Measurements from ENCODE around the gene KLHL7.
"Not testable (repeated sequence)": the region's sequence is repeated elsewhere in the genome, so short reads cannot be mapped to it uniquely, and the experiment has no call there.

The KLHL7 gene

GRCh38 chr7:23108995-23109394 lies 3.4 kb downstream of the KLHL7 start:
- DNase-seq (ENCODE audit: low spot score), result no peak

- DNase-seq (ENCODE audit: low spot score), result no peak
These were observed 3.9 kb downstream of the KLHL7 start for GRCh38 chr7:23109470-23109869.

GRCh38 chr7:23114896-23115295 lies 9.3 kb downstream of the KLHL7 start:
- DNase-seq (ENCODE audit: low spot score), result no peak

- DNase-seq (ENCODE audit: low spot score), result no peak
These were observed 10.4 kb downstream of the KLHL7 start for GRCh38 chr7:23115991-23116390.

- DNase-seq (ENCODE audit: low spot score), result no peak
These were observed 12.3 kb downstream of the KLHL7 start for GRCh38 chr7:23117841-23118240.

GRCh38 chr7:23120106-23120505 lies 14.5 kb downstream of the KLHL7 start:
- no peak for DNase-seq (ENCODE audit: low spot score)

GRCh38 chr7:23121165-23121564 lies 15.6 kb downstream of the KLHL7 start:
- no peak for DNase-seq (ENCODE audit: low spot score)

GRCh38 chr7:23123007-23123406 lies 17.4 kb downstream of the KLHL7 start:
- no peak for DNase-seq (ENCODE audit: low spot score)

- DNase-seq (ENCODE audit: low spot score), result no peak
These were observed 17.9 kb downstream of the KLHL7 start for GRCh38 chr7:23123465-23123864.

GRCh38 chr7:23129036-23129435 lies 23.5 kb downstream of the KLHL7 start:
- no peak for DNase-seq (ENCODE audit: low spot score)

- DNase-seq (ENCODE audit: low spot score), result not testable (repeated sequence)
These were observed 26.2 kb downstream of the KLHL7 start for GRCh38 chr7:23131799-23132198.

GRCh38 chr7:23133797-23134196 lies 28.2 kb downstream of the KLHL7 start:
- DNase-seq (ENCODE audit: low spot score), result no peak

GRCh38 chr7:23135755-23136154 lies 30.2 kb downstream of the KLHL7 start:
- no peak for DNase-seq (ENCODE audit: low spot score)

- no peak for DNase-seq (ENCODE audit: low spot score)
These were observed 30.6 kb downstream of the KLHL7 start for GRCh38 chr7:23136216-23136615.

GRCh38 chr7:23157679-23158078 lies 52.1 kb downstream of the KLHL7 start:
- DNase-seq (ENCODE audit: low spot score), result no peak

- DNase-seq (ENCODE audit: low spot score), result no peak
These were observed 53.0 kb downstream of the KLHL7 start for GRCh38 chr7:23158546-23158945.

- no peak for DNase-seq (ENCODE audit: low spot score)
These were observed 55.9 kb downstream of the KLHL7 start for GRCh38 chr7:23161482-23161881.

GRCh38 chr7:23164846-23165245 lies 59.3 kb downstream of the KLHL7 start:
- DNase-seq (ENCODE audit: low spot score), result no peak

GRCh38 chr7:23165316-23165715 lies 59.7 kb downstream of the KLHL7 start:
- DNase-seq (ENCODE audit: low spot score), result no peak

GRCh38 chr7:23167691-23168090 lies 62.1 kb downstream of the KLHL7 start:
- DNase-seq (ENCODE audit: low spot score), result no peak

- DNase-seq (ENCODE audit: low spot score), result no peak
These were observed 62.7 kb downstream of the KLHL7 start for GRCh38 chr7:23168111-23168885.

- no peak for DNase-seq (ENCODE audit: low spot score)
These were observed 70.4 kb downstream of the KLHL7 start for GRCh38 chr7:23175938-23176337.

- DNase-seq (ENCODE audit: low spot score), result peak; percentile 99
These were observed 76.3 kb downstream of the KLHL7 start, which contains the start of gene NUP42 for GRCh38 chr7:23181684-23182553. TSS of gene NUP42 (plus strand) at chr7:23182048. CDS start at chr7:23182086, 38 bp downstream.

Data from ecto neural progenitor cell (in vitro differentiated cells).